IPS-15b (cell line): Measurements from ENCODE around the gene BCL2L14.
"Not testable (repeated sequence)": the region's sequence is repeated elsewhere in the genome, so short reads cannot be mapped to it uniquely, and the experiment has no call there.

Experiments
- H3K27me3 ChIP-seq: one replicate; pipeline ENCODE4 v1.6.1; 2013; ENCODE audit warnings: low read length; ENCODE audit not compliant: control insufficient read depth, insufficient read depth
- H3K36me3 ChIP-seq: one replicate; pipeline ENCODE4 v1.6.1; 2013; ENCODE audit warnings: low read length; ENCODE audit not compliant: control insufficient read depth, insufficient read depth
- H3K4me1 ChIP-seq: one replicate; pipeline ENCODE4 v1.6.1; 2013; ENCODE audit warnings: mild to moderate bottlenecking, low read length; ENCODE audit not compliant: control insufficient read depth, insufficient read depth
- H3K4me3 ChIP-seq: one replicate; pipeline ENCODE4 v1.5.1; 2013; ENCODE audit warnings: low read depth, low read length
- H3K9ac ChIP-seq: one replicate; pipeline ENCODE4 v1.6.1; 2013; ENCODE audit warnings: low read depth, mild to moderate bottlenecking, low read length
- H3K9me3 ChIP-seq: one replicate; pipeline ENCODE4 v1.6.1; 2013; ENCODE audit warnings: mild to moderate bottlenecking, low read length; ENCODE audit not compliant: control insufficient read depth, insufficient read depth

BCL2L14 gene

DNA sequence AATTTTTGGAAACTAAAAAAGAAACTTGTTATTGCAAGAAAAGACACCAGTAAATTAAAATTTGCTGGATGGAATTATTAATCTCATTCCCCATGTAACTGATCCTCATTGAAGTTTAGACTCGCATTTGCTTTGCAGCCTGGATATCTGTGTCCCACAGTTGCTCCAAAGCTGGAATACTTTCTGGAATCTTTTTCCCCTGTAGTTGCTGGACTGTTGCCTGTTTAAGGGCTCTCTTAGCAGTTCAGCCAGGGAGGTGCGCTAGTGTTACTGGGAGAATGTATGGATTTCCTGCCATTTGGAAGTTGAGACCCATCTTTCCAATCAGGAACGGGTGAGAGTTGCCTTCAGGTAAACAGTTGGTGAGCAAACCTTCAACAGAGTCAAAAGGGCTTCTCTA is 20.3 kb downstream of the BCL2L14 start:
- Histone ChIP-seq H3K4me3 (no peak overlapping the region), H3K27me3 (no peaks in the 10 kb centered on the region), H3K9me3 (no peaks in the 10 kb centered on the region), H3K4me1 (peaks cover 14% of the 10 kb centered on the region), H3K9ac (no peak overlapping the region), H3K36me3 (no peaks in the 10 kb centered on the region)

- no peaks in the 10 kb centered on the region for H3K36me3 ChIP-seq
- H3K27me3 ChIP-seq, result no peaks in the 10 kb centered on the region
- H3K4me3 ChIP-seq, result no peak overlapping the region
- H3K4me1 ChIP-seq, result peaks cover 9% of the 10 kb centered on the region
- H3K9me3 ChIP-seq, result no peaks in the 10 kb centered on the region
- no peak overlapping the region for H3K9ac ChIP-seq
Measured at GRCh38 chr12:12091977-12092663, 21.4 kb downstream of the BCL2L14 start.

DNA sequence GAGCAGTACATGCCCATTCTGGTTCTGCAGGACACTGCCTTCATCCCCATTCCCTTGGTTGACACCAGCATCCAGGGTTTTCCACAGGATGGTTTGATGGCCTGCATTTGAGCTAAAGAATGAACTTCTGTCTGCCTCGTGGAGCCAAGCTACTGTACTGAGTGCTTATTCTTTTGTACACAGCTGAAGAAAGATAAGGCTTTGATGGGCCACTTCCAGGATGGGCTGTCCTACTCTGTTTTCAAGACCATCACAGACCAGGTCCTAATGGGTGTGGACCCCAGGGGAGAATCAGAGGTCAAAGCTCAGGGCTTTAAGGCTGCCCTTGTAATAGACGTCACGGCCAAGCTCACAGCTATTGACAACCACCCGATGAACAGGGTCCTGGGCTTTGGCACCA is 23.7 kb downstream of the BCL2L14 start:
- Histone ChIP-seq H3K9ac (no peak overlapping the region), H3K27me3 (no peaks in the 10 kb centered on the region), H3K4me1 (no peaks in the 10 kb centered on the region), H3K4me3 (no peak overlapping the region), H3K36me3 (no peaks in the 10 kb centered on the region), H3K9me3 (no peaks in the 10 kb centered on the region)

DNA sequence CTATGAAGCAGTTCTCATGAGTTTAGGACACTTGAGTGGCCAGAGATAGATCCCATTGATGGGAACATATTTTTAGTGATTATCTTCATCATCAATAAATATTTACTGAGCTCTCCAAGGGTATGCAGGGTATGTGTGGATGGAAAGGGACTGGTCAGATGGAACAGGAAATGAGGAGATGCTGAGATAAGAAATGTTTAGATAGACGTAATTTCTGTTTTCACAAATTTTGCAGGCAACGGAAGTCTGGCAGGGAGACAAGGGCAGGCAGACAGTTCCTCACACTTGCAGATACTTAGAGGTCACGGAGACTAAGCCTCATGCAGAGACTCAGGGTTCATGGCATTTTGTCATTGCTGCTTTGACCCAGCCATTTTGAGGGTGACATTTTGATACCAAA is 24.3 kb downstream of the BCL2L14 start:
- Histone ChIP-seq H3K9ac (no peak overlapping the region), H3K9me3 (no peaks in the 10 kb centered on the region), H3K27me3 (no peaks in the 10 kb centered on the region), H3K4me3 (no peak overlapping the region), H3K4me1 (no peaks in the 10 kb centered on the region), H3K36me3 (no peaks in the 10 kb centered on the region)

DNA sequence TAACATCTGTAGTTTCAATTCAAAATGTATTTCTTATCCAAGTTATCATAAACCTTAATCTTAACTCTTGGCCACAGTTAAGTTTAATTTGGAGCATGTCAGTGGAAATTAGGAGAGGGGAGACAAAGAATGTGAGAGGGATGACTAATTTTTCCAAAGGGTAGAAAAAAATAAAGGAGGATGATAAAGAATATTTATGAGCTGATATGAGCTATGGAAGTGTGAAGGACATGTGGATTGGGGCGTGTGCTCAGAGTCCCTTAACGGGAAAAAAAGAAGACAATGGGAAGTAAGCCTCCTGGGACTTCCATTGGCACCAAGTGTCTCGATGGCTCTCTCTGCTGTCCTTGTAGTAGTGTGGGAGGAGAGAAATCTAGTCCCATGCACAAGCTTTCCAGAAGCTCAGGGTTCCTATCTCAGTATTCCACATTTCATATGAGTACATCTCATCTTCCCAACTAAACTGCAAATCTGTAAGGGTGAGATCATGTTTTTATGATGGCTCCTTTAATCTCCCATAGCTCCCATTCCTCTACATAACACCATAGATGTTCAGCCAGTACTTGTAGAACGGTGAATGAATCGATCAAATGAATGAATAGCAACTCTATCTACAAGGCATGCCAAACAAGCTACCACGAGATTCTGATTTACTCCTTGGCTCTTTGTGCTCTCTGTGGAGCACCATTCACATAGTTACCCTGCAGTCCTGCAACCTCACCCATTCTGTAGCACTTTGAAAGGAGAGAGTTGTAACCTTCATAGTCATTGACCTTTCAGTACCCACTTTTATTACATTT is 27.4 kb downstream of the BCL2L14 start:
- no peaks in the 10 kb centered on the region for H3K4me1 ChIP-seq
- H3K36me3 ChIP-seq, result no peaks in the 10 kb centered on the region
- no peak overlapping the region for H3K9ac ChIP-seq
- no peaks in the 10 kb centered on the region for H3K27me3 ChIP-seq
- H3K4me3 ChIP-seq, result no peak overlapping the region
- no peaks in the 10 kb centered on the region for H3K9me3 ChIP-seq

DNA sequence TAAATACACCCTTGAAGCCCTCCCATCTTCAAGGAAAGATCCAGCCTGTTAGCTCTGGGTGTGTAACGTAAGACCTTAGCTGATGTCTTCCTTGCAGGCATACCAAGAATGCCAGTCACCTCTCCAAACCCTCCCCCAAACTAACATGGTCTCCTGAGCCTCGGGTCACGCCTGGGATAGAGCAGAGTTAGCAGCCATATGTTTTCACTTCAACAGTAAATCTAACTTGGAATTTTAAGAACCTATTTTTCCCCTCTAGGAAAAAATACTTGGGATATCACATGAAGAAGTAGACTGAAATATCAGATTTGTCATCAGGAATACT is 27.9 kb downstream of the BCL2L14 start:
- H3K4me3 ChIP-seq, result no peak overlapping the region
- H3K9ac ChIP-seq, result no peak overlapping the region
- no peaks in the 10 kb centered on the region for H3K36me3 ChIP-seq
- no peaks in the 10 kb centered on the region for H3K9me3 ChIP-seq
- H3K27me3 ChIP-seq, result no peaks in the 10 kb centered on the region
- H3K4me1 ChIP-seq, result no peaks in the 10 kb centered on the region

GRCh38 chr12:12099102-12099501 is 28.4 kb downstream of the BCL2L14 start:
- Histone ChIP-seq H3K9ac (no peak overlapping the region), H3K36me3 (no peaks in the 10 kb centered on the region), H3K9me3 (no peaks in the 10 kb centered on the region), H3K4me3 (no peak overlapping the region), H3K4me1 (no peaks in the 10 kb centered on the region), H3K27me3 (no peaks in the 10 kb centered on the region)

- Histone ChIP-seq H3K9me3 (no peaks in the 10 kb centered on the region), H3K4me1 (no peaks in the 10 kb centered on the region), H3K36me3 (no peaks in the 10 kb centered on the region), H3K9ac (no peak overlapping the region), H3K4me3 (no peak overlapping the region), H3K27me3 (no peaks in the 10 kb centered on the region)
Measured at GRCh38 chr12:12107678-12108077, 36.9 kb downstream of the BCL2L14 start.

DNA sequence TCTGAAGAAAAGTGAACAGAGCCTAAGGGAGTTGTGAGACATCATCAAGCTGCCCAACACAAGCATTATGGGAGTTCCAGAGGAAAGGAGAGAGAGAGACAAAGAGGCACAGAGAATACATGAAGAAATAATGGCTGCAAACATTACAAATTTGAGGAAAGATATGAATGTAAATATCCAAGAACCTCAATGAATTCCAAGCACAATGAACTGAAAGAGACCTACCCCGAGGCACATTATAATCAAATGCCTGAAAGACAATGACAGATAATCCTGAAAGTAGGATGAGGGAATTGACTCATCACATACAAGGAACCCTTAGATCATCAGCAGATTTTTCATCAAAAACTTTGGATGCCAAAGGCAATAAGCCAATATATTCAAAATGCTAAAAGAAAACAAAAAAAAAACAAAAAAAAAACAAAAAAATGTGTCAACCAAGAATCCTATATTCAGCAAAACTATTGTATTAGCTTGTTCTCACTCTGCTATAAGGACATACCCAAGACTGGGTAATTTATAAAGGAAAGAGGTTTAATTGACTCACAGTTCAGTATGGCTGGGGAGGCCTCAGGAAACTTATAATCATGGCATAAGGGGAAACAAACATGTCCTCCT is 37.8 kb downstream of the BCL2L14 start:
- H3K36me3 ChIP-seq, result no peaks in the 10 kb centered on the region
- H3K9ac ChIP-seq, result no peak overlapping the region
- H3K9me3 ChIP-seq, result no peaks in the 10 kb centered on the region
- H3K27me3 ChIP-seq, result no peaks in the 10 kb centered on the region
- no peak overlapping the region for H3K4me3 ChIP-seq
- no peaks in the 10 kb centered on the region for H3K4me1 ChIP-seq

- not testable (repeated sequence) for H3K27me3 ChIP-seq, H3K4me3 ChIP-seq, H3K9me3 ChIP-seq, H3K9ac ChIP-seq, H3K36me3 ChIP-seq, H3K4me1 ChIP-seq
Measured at GRCh38 chr12:12110923-12111555, 40.3 kb downstream of the BCL2L14 start.

DNA sequence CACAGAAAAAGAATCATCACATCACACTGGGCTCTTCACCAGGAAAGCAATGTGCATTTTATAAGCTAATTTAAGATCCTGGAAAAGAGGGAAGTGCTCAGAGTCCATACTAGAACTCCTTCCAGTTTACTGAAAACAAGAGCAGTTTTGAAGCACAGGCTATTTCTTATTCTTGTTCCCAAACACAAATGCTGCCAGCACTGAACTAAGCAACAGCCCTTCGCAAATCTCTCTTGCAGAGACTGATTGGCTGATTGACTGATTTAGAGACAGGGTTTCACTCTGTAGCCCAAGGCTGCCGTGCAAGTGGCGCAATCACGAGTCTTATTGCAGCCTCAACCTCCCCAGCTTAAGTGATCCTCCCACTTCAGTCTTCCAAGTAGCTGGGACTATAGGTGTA is 44.8 kb downstream of the BCL2L14 start:
- H3K36me3 ChIP-seq, result no peaks in the 10 kb centered on the region
- no peaks in the 10 kb centered on the region for H3K27me3 ChIP-seq
- H3K9ac ChIP-seq, result no peak overlapping the region
- H3K4me1 ChIP-seq, result no peaks in the 10 kb centered on the region
- H3K9me3 ChIP-seq, result no peaks in the 10 kb centered on the region
- no peak overlapping the region for H3K4me3 ChIP-seq

GRCh38 chr12:12116677-12117076 is 45.9 kb downstream of the BCL2L14 start:
- Histone ChIP-seq H3K27me3 (no peaks in the 10 kb centered on the region), H3K9me3 (no peaks in the 10 kb centered on the region), H3K9ac (no peak overlapping the region), H3K4me1 (no peaks in the 10 kb centered on the region), H3K4me3 (no peak overlapping the region), H3K36me3 (no peaks in the 10 kb centered on the region)
